ENCODE results near the gene KIAA1217. TPM values are rescaled to one million over a fixed set of nuclear protein-coding genes. Genes with fewer than 3 reads are reported as not detected.

Gene KIAA1217
- total RNA-seq, 1 experiment from 2014 or later: 18.6 TPM

DNA sequence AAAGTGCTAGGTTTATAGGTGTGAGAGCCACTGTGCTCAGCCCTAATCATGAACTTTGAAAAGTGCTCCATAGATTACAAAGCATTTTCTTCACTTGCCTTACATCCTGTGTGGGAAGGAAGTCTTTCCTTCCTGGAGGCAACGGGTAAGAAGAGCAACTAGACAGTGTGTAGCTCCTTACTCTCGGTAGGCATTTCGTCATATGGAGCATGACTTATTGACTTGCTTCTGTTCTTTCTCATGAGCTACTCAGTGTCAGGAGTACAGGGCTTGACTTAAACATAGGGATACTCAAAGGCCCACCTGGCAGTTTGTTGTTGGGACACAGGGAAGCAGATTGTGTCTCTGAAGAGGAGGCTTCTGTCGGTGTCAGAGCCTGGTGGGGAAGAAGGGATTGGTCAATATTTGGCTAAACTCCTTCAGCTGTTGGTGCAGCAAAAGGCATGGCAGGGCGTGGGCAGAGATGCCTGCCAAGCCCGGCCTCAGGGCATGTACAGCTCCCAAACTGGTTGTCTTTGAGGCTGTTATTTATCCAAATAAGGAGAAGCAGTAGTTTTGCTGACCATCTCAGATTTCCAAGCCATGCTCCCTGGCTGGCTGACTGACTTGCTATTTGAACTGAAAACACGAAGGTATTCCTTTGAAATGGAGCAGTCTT is 248.9 kb downstream of the KIAA1217 start:
- Histone ChIP-seq H3K23me2 (ENCODE audit: insufficient read length, low read depth, low read length, poor library complexity, severe bottlenecking) (no peaks in the 10 kb centered on the region), H3K23ac (ENCODE audit: insufficient read length, low read depth, low read length) (no peak overlapping the region), H3K4me2 (ENCODE audit: insufficient read depth, insufficient read length, low read length) (no peak overlapping the region), H3K79me1 (ENCODE audit: insufficient read depth, low read depth, low read length, poor library complexity, severe bottlenecking) (no peaks in the 10 kb centered on the region), H3K14ac (ENCODE audit: insufficient read depth, low read length) (0 out of 2 replicates have a peak overlapping the region, but pooled peaks have one; percentile 81), H3K9me3 (ENCODE audit: control insufficient read depth, low read depth, low read length) (no peaks in the 10 kb centered on the region), H3T11ph (ENCODE audit: low read length) (no peak overlapping the region), H3K27ac (ENCODE audit: insufficient read length, low read depth, low read length) (no peak overlapping the region), H3K79me2 (ENCODE audit: insufficient read depth, low read length) (no peaks in the 10 kb centered on the region), H2BK120ac (ENCODE audit: low read depth, low read length, poor library complexity, severe bottlenecking) (no peak overlapping the region), H3K9ac (ENCODE audit: extremely low read depth, insufficient read length, low read length) (no peak overlapping the region), H4K20me1 (ENCODE audit: control insufficient read depth, insufficient read depth, insufficient read length) (peaks cover 2% of the 10 kb centered on the region), H2BK20ac (ENCODE audit: low read depth, low read length, poor library complexity, severe bottlenecking) (no peak overlapping the region), H4K91ac (ENCODE audit: insufficient read length, low read depth, low read length) (no peak overlapping the region), H2AK5ac (ENCODE audit: insufficient read length, low read length) (no peak overlapping the region), H4K5ac (ENCODE audit: insufficient read length, low read depth, low read length) (no peak overlapping the region), H3K4me1 (ENCODE audit: insufficient read depth, low read length) (0 out of 2 replicates have a peak, but pooled peaks cover 2% of the 10 kb centered on the region), H3K27me3 (ENCODE audit: insufficient read depth, low read length) (no peaks in the 10 kb centered on the region), H4K8ac (replicated peaks; ENCODE audit: insufficient read length, low read depth, low read length) (no peak overlapping the region), H3K56ac (ENCODE audit: insufficient read length, low read depth, low read length) (no peak overlapping the region), H3K4ac (ENCODE audit: low read depth, low read length) (no peak overlapping the region), H2BK12ac (ENCODE audit: insufficient read length, low read depth, low read length) (no peak overlapping the region), H2BK5ac (ENCODE audit: insufficient read length, low read length) (no peak overlapping the region), H2AFZ (ENCODE audit: low read length) (no peak overlapping the region), H2BK15ac (ENCODE audit: low read depth, low read length) (no peak overlapping the region), H3K18ac (ENCODE audit: insufficient read length, low read depth, low read length) (peak overlapping the region; percentile 34)
- Mint-ChIP-seq H3K27ac (peak overlapping the region in 1 of 3 experiments; percentile 59; a peak in 2 of 7 replicates), H3K27me3 (ENCODE audit: low read depth) (no peaks in the 10 kb centered on the region), H3K9me3 (no peaks in the 10 kb centered on the region), H3K4me3 (no peak overlapping the region), H3K36me3 (ENCODE audit: insufficient read depth in 1 of 3, low read depth in 3 of 3) (peaks cover 0 to 2% (median 0%) of the 10 kb centered on the region in 3 experiments; a peak in 1 of 7 replicates), H3K4me1 (peaks cover 26 to 27% of the 10 kb centered on the region in 2 experiments)
- TF ChIP-seq, protein P1, sequence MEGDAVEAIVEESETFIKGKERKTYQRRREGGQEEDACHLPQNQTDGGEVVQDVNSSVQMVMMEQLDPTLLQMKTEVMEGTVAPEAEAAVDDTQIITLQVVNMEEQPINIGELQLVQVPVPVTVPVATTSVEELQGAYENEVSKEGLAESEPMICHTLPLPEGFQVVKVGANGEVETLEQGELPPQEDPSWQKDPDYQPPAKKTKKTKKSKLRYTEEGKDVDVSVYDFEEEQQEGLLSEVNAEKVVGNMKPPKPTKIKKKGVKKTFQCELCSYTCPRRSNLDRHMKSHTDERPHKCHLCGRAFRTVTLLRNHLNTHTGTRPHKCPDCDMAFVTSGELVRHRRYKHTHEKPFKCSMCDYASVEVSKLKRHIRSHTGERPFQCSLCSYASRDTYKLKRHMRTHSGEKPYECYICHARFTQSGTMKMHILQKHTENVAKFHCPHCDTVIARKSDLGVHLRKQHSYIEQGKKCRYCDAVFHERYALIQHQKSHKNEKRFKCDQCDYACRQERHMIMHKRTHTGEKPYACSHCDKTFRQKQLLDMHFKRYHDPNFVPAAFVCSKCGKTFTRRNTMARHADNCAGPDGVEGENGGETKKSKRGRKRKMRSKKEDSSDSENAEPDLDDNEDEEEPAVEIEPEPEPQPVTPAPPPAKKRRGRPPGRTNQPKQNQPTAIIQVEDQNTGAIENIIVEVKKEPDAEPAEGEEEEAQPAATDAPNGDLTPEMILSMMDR (conservative IDR thresholded peaks at IDR 0.05): no peak
- WGBS (ENCODE audit: extremely low coverage, insufficient read length, low lambda C conversion rate): no CpG with 5 or more reads among the region's 7 CpGs
- DNase-seq: no peak

Data from H9 (cell line).